Measurements from ENCODE around the gene TMEM121.

GRCh38 chr14:105498430-105499255 lies 27.7 kb upstream of the TMEM121 start:
- no peak for TF ChIP-seq YY1 (IDR thresholded peaks at IDR 0.05; ENCODE audit: low read depth)
- no peak for TF ChIP-seq CTCF (IDR thresholded peaks at IDR 0.05)
- TF ChIP-seq USF2 (IDR thresholded peaks at IDR 0.05; ENCODE audit: borderline replicate concordance, low read depth, low read length): no peak

All from SK-N-SH (cell line).